HEK293 (cell line): ENCODE results near the gene CFAP57.

Experiments
- AEBP2 ChIP-seq: fragments of 450-650 bp; formaldehyde crosslinking; IDR thresholded peaks from 2 replicates; pipeline ENCODE4 v1.5.1; 2016; ENCODE audit warnings: missing biosample characterization, missing genetic modification characterization, borderline replicate concordance
- ATF2 ChIP-seq: fragments of 450-650 bp; formaldehyde crosslinking; IDR thresholded peaks from 2 replicates; pipeline ENCODE4 v1.5.1; 2016; ENCODE audit warnings: missing biosample characterization, missing genetic modification characterization, low read depth
- KLF9 ChIP-seq: fragments of 450-650 bp; formaldehyde crosslinking; IDR thresholded peaks from 2 replicates; pipeline ENCODE4 v1.5.1; 2016; ENCODE audit warnings: missing biosample characterization, missing genetic modification characterization, low read depth
- REPIN1 ChIP-seq: fragments of 450-650 bp; formaldehyde crosslinking; IDR thresholded peaks from 2 replicates; pipeline ENCODE4 v1.5.1; 2017; ENCODE audit warnings: missing biosample characterization, missing genetic modification characterization, low read depth
- ZNF510 ChIP-seq: fragments of 450-650 bp; formaldehyde crosslinking; IDR thresholded peaks from 2 replicates; pipeline ENCODE4 v1.5.1; 2018; ENCODE audit warnings: mild to moderate bottlenecking, missing genetic modification characterization, missing biosample characterization; ENCODE audit not compliant: insufficient replicate concordance
- ZNF530 ChIP-seq: fragments of 450-650 bp; formaldehyde crosslinking; IDR thresholded peaks from 2 replicates; pipeline ENCODE4 v1.5.1; 2016; ENCODE audit warnings: low read depth, missing biosample characterization, missing genetic modification characterization
- ZNF585B ChIP-seq: fragments of 450-650 bp; formaldehyde crosslinking; IDR thresholded peaks from 2 replicates; pipeline ENCODE4 v1.5.1; 2016; ENCODE audit warnings: missing biosample characterization, missing genetic modification characterization
- TF ChIP-seq, protein P1 (sequence below): fragments of 450-650 bp; formaldehyde crosslinking; IDR thresholded peaks from 2 replicates; pipeline ENCODE4 v1.5.1; 2016; ENCODE audit warnings: missing biosample characterization, missing genetic modification characterization, low read depth
- TF ChIP-seq, protein P2 (sequence below): fragments of 450-650 bp; formaldehyde crosslinking; IDR thresholded peaks from 2 replicates; pipeline ENCODE4 v1.5.1; 2016; ENCODE audit warnings: missing biosample characterization, missing genetic modification characterization
- TF ChIP-seq, protein P3 (sequence below): sonication (generic); formaldehyde crosslinking; IDR thresholded peaks from 2 replicates; pipeline ENCODE4 v1.8.1; 2022; ENCODE audit warnings: mild to moderate bottlenecking, moderate library complexity, missing genetic modification reagents

DNA sequence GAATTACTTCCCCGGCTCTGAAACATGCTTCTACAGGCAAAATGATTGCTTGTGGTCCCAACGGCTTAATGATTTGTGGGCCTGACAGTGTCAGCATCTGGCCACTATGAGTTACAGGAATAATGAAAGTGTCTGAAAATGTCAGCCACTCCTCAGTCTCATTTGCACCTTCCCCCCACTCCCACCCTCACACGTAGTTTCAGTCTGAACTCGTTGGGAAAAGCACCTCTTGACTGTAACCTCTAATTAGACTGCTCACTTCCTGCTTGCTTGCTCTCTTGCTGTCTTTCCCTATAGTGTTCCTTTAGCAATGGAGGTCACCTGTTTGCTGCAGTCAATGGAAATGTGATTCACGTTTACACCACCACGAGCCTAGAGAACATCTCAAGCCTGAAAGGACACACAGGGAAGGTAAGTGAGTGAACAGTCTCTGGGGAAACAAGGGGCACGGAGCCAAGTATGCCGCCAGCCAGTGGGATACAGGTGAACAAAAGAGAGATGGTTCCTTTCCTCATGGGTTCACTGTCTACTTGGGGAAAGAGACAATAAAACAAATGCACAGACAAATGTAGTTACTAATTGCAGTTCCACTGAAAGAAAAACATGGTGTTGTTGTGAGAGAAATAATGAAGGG is 27.1 kb downstream of the CFAP57 start:
- TF ChIP-seq KLF9: no peak
- TF ChIP-seq, protein P1, sequence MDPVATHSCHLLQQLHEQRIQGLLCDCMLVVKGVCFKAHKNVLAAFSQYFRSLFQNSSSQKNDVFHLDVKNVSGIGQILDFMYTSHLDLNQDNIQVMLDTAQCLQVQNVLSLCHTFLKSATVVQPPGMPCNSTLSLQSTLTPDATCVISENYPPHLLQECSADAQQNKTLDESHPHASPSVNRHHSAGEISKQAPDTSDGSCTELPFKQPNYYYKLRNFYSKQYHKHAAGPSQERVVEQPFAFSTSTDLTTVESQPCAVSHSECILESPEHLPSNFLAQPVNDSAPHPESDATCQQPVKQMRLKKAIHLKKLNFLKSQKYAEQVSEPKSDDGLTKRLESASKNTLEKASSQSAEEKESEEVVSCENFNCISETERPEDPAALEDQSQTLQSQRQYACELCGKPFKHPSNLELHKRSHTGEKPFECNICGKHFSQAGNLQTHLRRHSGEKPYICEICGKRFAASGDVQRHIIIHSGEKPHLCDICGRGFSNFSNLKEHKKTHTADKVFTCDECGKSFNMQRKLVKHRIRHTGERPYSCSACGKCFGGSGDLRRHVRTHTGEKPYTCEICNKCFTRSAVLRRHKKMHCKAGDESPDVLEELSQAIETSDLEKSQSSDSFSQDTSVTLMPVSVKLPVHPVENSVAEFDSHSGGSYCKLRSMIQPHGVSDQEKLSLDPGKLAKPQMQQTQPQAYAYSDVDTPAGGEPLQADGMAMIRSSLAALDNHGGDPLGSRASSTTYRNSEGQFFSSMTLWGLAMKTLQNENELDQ (tag by site-specific recombination): no peak
- TF ChIP-seq, protein P2, sequence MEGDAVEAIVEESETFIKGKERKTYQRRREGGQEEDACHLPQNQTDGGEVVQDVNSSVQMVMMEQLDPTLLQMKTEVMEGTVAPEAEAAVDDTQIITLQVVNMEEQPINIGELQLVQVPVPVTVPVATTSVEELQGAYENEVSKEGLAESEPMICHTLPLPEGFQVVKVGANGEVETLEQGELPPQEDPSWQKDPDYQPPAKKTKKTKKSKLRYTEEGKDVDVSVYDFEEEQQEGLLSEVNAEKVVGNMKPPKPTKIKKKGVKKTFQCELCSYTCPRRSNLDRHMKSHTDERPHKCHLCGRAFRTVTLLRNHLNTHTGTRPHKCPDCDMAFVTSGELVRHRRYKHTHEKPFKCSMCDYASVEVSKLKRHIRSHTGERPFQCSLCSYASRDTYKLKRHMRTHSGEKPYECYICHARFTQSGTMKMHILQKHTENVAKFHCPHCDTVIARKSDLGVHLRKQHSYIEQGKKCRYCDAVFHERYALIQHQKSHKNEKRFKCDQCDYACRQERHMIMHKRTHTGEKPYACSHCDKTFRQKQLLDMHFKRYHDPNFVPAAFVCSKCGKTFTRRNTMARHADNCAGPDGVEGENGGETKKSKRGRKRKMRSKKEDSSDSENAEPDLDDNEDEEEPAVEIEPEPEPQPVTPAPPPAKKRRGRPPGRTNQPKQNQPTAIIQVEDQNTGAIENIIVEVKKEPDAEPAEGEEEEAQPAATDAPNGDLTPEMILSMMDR: no peak
- TF ChIP-seq ZNF530: no peak
- TF ChIP-seq, protein P3, sequence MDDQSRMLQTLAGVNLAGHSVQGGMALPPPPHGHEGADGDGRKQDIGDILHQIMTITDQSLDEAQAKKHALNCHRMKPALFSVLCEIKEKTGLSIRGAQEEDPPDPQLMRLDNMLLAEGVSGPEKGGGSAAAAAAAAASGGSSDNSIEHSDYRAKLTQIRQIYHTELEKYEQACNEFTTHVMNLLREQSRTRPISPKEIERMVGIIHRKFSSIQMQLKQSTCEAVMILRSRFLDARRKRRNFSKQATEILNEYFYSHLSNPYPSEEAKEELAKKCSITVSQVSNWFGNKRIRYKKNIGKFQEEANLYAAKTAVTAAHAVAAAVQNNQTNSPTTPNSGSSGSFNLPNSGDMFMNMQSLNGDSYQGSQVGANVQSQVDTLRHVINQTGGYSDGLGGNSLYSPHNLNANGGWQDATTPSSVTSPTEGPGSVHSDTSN (CRISPR knock-in tag): no peak
- no peak for TF ChIP-seq ZNF585B (tag by site-specific recombination)
- TF ChIP-seq AEBP2 (tag by site-specific recombination): no peak
- TF ChIP-seq REPIN1 (tag by site-specific recombination): no peak
- TF ChIP-seq ATF2: no peak
- no peak for TF ChIP-seq ZNF510
